Pericardium fibroblast (primary cell): ENCODE data around the gene MID1. TPM values are rescaled to one million over a fixed set of nuclear protein-coding genes. Genes with fewer than 3 reads are reported as not detected.

Experiments
- total RNA-seq: library from RNA; depleted of rRNA; stranded (reverse); fragments of >200 nt; gene quantifications from 2 replicates; pipeline ENCODE4 v1.2.3, GENCODE V29; 2015

Gene MID1
- 7.1 and 27.2 TPM in 2 replicates for total RNA-seq

DNA sequence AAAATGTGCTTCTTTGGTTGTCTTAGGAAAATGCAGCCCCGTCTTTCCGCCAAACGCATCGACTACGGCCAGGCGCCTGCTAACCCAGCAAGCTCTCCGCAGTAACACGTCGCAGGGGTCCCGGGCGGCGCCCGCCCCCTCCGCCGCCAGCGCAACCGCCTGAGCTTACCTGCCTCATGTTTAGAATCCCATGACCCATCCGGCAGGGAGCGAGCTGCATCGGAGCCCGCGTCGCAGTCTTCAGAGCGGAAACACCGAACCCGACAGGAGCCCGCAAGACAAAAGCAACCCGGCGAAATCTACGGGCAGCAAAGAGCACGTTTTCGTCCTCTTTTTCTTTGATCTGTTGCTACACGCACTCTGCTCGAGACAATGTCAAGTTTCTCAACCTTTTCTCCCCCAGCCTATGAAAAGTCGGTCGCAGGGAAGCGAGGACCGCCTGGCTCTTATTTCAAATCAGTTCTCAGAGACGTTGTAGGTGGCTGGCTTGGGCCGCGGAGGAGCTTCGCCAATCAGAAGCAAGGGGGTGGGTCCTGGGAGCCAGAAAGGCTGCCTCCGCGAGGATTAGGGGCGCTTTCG is at the start of gene MID1:
Gene MID1, minus strand, starts transcription at position 465 of the 579 bp plus-strand sequence. CDS start 53,038 bp downstream, outside the sequence.

